K562 (cell line): Measurements from ENCODE around the gene KCNH2. TPM values are rescaled to one million over a fixed set of nuclear protein-coding genes. Genes with fewer than 3 reads are reported as not detected.
A peak's percentile ranks its signal among the peaks of the same experiment; 100 is the strongest.

ENCODE experiments used
- ATAC-seq: fragments of 200-7000 bp; cut with Tn5 transposase; 3 replicates; pipeline ENCODE4 v1.9.1; 2020; ENCODE audit warnings: moderate library complexity
- BruUV-seq: library from RNA; stranded (reverse); fragments of 400-500 nt; replicated peaks from 2 replicates; lab custom pipeline; 2021; lab: Mats Ljungman, UMichigan
- CTCF ChIA-PET: fragments of 300-600 bp; formaldehyde crosslinking; extraction: SDS; loops from one replicate; lab custom pipeline; 2021; ENCODE audit warnings: low intra/inter-chr PET ratio; lab: Yijun Ruan, JAX
- POLR2A ChIA-PET: fragments of 300-600, 350-650 bp; sonication (Branson Sonifier 250); formaldehyde crosslinking; extraction: SDS; loops from one replicate; lab custom pipeline; 2021; ENCODE audit warnings: antibody characterized with exemption, inconsistent platforms; lab: Yijun Ruan, JAX
- DNase-seq, 4 experiments: peaks; one replicate each; pipeline versions ENCODE4 v3.0.0 to v3.0.0-alpha.2; 2011 to 2018; ENCODE audit warnings: low spot score in 3 of 4, mixed read lengths in 3 of 4; ENCODE audit errors: extremely low read depth in 1 of 4
- FAIRE-seq: peaks from 2 replicates; lab custom pipeline; 2011; peaks lifted over from hg19 to GRCh38; lab: Jason Lieb, UNC
- H2AFZ ChIP-seq: 2 replicates; pipeline ENCODE4 v1.6.0; 2011; ENCODE audit warnings: low read depth, low read length, control low read depth, inconsistent platforms
- H3K27ac ChIP-seq: fragments of 200-600 bp; 3 replicates; pipeline ENCODE4 v1.8.0; 2011; ENCODE audit warnings: low read depth, mild to moderate bottlenecking, control low read depth, inconsistent platforms, low read length, moderate library complexity, mixed read lengths; ENCODE audit errors: extremely low read depth
- H3K27me3 ChIP-seq, 2 experiments: fragments of 300-600 bp in 1 of 2; 2 replicates in 1 of 2; 3 replicates in 1 of 2; pipeline versions ENCODE4 v1.6.0 to v1.8.0; 2011; ENCODE audit warnings: inconsistent platforms in 2 of 2, low read length in 2 of 2, mild to moderate bottlenecking in 1 of 2, mixed read lengths in 1 of 2, moderate library complexity in 1 of 2; ENCODE audit not compliant: control insufficient read depth in 2 of 2, insufficient read depth in 2 of 2
- H3K36me3 ChIP-seq: fragments of 300-600 bp; 3 replicates; pipeline ENCODE4 v1.8.0; 2011; ENCODE audit warnings: mild to moderate bottlenecking, low read length, inconsistent platforms; ENCODE audit not compliant: control insufficient read depth, insufficient read depth
- H3K4me1 ChIP-seq, 2 experiments: fragments of 200-600 bp in 1 of 2; replicated peaks in 1 of 2; 2 replicates in 1 of 2; 3 replicates in 1 of 2; pipeline versions ENCODE4 v1.5.1 to v1.8.0; 2011; ENCODE audit warnings: inconsistent platforms in 2 of 2, low read length in 2 of 2, mild to moderate bottlenecking in 1 of 2, mixed read lengths in 1 of 2, moderate library complexity in 1 of 2; ENCODE audit not compliant: control insufficient read depth in 2 of 2, insufficient read depth in 2 of 2
- H3K4me2 ChIP-seq: 2 replicates; pipeline ENCODE4 v1.6.1; 2011; ENCODE audit warnings: low read length, control low read depth, inconsistent platforms, mixed read lengths; ENCODE audit not compliant: insufficient read depth
- H3K4me3 ChIP-seq: fragments of 200-600 bp; sonication (generic), shearing (Covaris generic); 2 replicates; pipeline ENCODE4 v1.5.1; 2016; ENCODE audit warnings: control low read depth, inconsistent platforms
- H3K79me2 ChIP-seq: fragments of 200-600 bp; 3 replicates; pipeline ENCODE4 v1.8.0; 2011; ENCODE audit warnings: low read length, inconsistent platforms; ENCODE audit not compliant: control insufficient read depth, insufficient read depth
- H3K9ac ChIP-seq, 2 experiments: 2 replicates each; pipeline versions ENCODE4 v1.6.0 to v1.6.1; 2011; ENCODE audit warnings: low read depth in 2 of 2, low read length in 2 of 2, control low read depth in 1 of 2, inconsistent platforms in 1 of 2, mild to moderate bottlenecking in 1 of 2, mixed read lengths in 1 of 2; ENCODE audit not compliant: insufficient read depth in 1 of 2
- H3K9me1 ChIP-seq: one replicate; pipeline ENCODE4 v1.6.0; 2011; ENCODE audit warnings: inconsistent platforms, mild to moderate bottlenecking, low read length, moderate library complexity; ENCODE audit not compliant: control insufficient read depth, insufficient read depth
- H3K9me3 ChIP-seq: replicated peaks from 2 replicates; pipeline ENCODE4 v1.5.1; 2011; ENCODE audit warnings: low read depth, low read length, inconsistent platforms; ENCODE audit not compliant: control insufficient read depth, insufficient read depth
- H4K20me1 ChIP-seq: replicated peaks from 2 replicates; pipeline ENCODE4 v1.6.1; 2011; ENCODE audit warnings: low read length, inconsistent platforms, mixed read lengths; ENCODE audit not compliant: control insufficient read depth, insufficient read depth
- ESRRA ChIP-seq: fragments of 450-650 bp; IDR thresholded peaks from 2 replicates; pipeline ENCODE4 v1.6.1; 2014; ENCODE audit warnings: low read depth, mild to moderate bottlenecking, moderate library complexity, borderline replicate concordance
- FOS ChIP-seq: IDR thresholded peaks from 3 replicates; pipeline ENCODE4 v1.6.1; 2011; ENCODE audit not compliant: insufficient read length; ENCODE audit errors: extremely low read depth
- KDM4B ChIP-seq, 2 experiments: fragments of 450-650 bp in 1 of 2; sonication (generic) in 1 of 2; IDR thresholded peaks; 2 replicates each; pipeline ENCODE4 v1.6.1; 2016 to 2017; ENCODE audit warnings: borderline replicate concordance in 2 of 2, antibody characterized with exemption in 1 of 2, low read depth in 1 of 2, mild to moderate bottlenecking in 1 of 2
- SMARCA5 ChIP-seq: fragments of 450-650 bp; IDR thresholded peaks from 2 replicates; pipeline ENCODE4 v1.6.1; 2016
- SP1 ChIP-seq: sonication (generic); formaldehyde crosslinking; IDR thresholded peaks from 2 replicates; pipeline ENCODE4 v1.8.1; 2022; ENCODE audit warnings: mild to moderate bottlenecking, missing genetic modification reagents
- ZNF311 ChIP-seq: fragments of 250-450 bp; sonication (Bioruptor Pico); IDR thresholded peaks from 2 replicates; pipeline ENCODE4 v1.4.0; 2020; ENCODE audit warnings: mild to moderate bottlenecking, moderate library complexity
- WGBS: fragments of 100-300 bp; shearing (Covaris generic); methylation state at CpG from one replicate; pipeline ENCODE4 v1.1.6; 2016; ENCODE audit warnings: low coverage, mixed read lengths; ENCODE audit not compliant: insufficient coverage; ENCODE audit errors: missing lambda C conversion rate; 5-methylcytosine and 5-hydroxymethylcytosine counted together
- in situ Hi-C: fragments of 300-500 bp; cut with MboI; formaldehyde crosslinking; loops from 4 replicates; pipeline ENCODE4 v1.15.0; 2018; ENCODE audit warnings: inconsistent platforms, mixed read lengths
- intact Hi-C: fragments of 100-400 bp; cut with micrococcal nuclease; formaldehyde crosslinking; loops from 2 replicates; pipeline ENCODE4 v1.14.2; 2022
- polyA plus RNA-seq, 8 experiments: library from polyadenylated mRNA; depleted of rRNA in 4 of 8; stranded (reverse) in 5 of 8; unstranded in 3 of 8; fragments of >200 nt; fragmentation: Nextera tagmentation in 2 of 8; fragmentation: Illumina TruSeq in 1 of 8; extraction: Ambion mirVana in 2 of 8; extraction: Trizol in 1 of 8; gene quantifications; 2 replicates each; pipeline versions ENCODE4 v1.2.1 to v1.2.3, GENCODE V29; 2011 to 2014; ENCODE audit warnings: inconsistent platforms in 1 of 8, missing spikeins in 1 of 8
- total RNA-seq, 7 experiments: library from RNA; depleted of rRNA in 6 of 7; stranded (reverse); fragments of >200 nt in 6 of 7; fragmentation: Illumina TruSeq in 2 of 7; extraction: Trizol in 2 of 7; gene quantifications; 2 replicates each; pipeline versions ENCODE4 v1.2.1 to v1.2.3, GENCODE V29; 2011 to 2021; ENCODE audit warnings: low replicate concordance in 1 of 7
- TF ChIP-seq, protein P1 (sequence below): fragments of 250-450 bp; sonication (Bioruptor Pico); IDR thresholded peaks from 2 replicates; pipeline ENCODE4 v1.5.0; 2021; ENCODE audit warnings: mild to moderate bottlenecking, moderate library complexity
- TF ChIP-seq, protein P2 (sequence below): sonication (generic); formaldehyde crosslinking; IDR thresholded peaks from 2 replicates; pipeline ENCODE4 v1.8.1; 2023; ENCODE audit warnings: mild to moderate bottlenecking, missing genetic modification reagents, moderate library complexity
- TF ChIP-seq, protein P3 (sequence below): IDR thresholded peaks from 2 replicates; pipeline ENCODE4 v1.6.1; 2011; ENCODE audit warnings: borderline replicate concordance, low read depth, mild to moderate bottlenecking, moderate library complexity, low read length; ENCODE audit not compliant: insufficient read depth, poor library complexity, severe bottlenecking
- TF ChIP-seq, protein P4 (sequence below): fragments of 450-650 bp; IDR thresholded peaks from 2 replicates; pipeline ENCODE4 v1.6.1; 2017; ENCODE audit warnings: antibody characterized with exemption, mild to moderate bottlenecking

KCNH2 gene
- total and polyA plus RNA-seq, 9 of the 15 experiments (the other 6 are each of a cell fraction or from before 2014, with no cell fraction given): 18.1 to 368 (median 218) TPM

DNA sequence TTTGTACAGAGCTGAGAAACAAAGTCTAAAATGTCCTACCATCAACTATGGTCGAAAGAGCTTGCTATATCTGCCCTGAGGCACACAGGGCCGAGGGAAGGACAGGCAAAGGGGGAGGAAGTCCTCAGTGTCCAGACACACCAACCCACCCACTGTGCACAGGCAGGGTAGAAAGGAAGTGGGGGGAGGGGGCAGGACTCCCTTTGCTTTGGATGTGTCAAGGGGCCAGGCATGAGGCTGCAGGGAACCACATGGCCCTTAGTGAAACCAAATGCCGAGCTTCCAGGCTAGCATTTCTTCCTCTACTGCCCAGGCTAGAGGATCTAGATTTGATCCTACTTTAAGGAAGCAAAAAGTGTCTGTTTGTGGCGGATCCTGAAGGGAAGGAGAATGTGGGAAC, 28.6 kb downstream of the KCNH2 start:
- no peaks in the 10 kb centered on the region for H3K9me3 ChIP-seq
- peaks cover 48 to 99% of the 10 kb centered on the region in 2 experiments for H3K4me1 ChIP-seq
- no peak overlapping the region for H3K4me2 ChIP-seq
- in situ Hi-C loops: no loop called here
- no peak overlapping the region for H3K4me3 ChIP-seq
- ATAC-seq (peak; percentile 4), FAIRE-seq (peak; percentile 82), DNase-seq (peak in 2 of 4 experiments; percentile 71 to 79)
- ChIA-PET CTCF (no interaction called here), POLR2A (interaction anchor here (0.5 to 2.5 kb wide), 8 partner anchors 10 to 579 kb away, joined by 3 to 11 read pairs (median 4); no protein-coding TSS in a partner anchor)
- H2AFZ ChIP-seq: no peak overlapping the region
- H3K9me1 ChIP-seq: peaks cover 16% of the 10 kb centered on the region
- WGBS: 72% methylated on average over 4 of the region's 4 CpGs
- peak overlapping the region; percentile 29 to 84 for H3K9ac ChIP-seq
- TSS peak; percentile 38 for BruUV-seq
- intact Hi-C loops: no loop called here
- H3K27me3 ChIP-seq: no peaks in the 10 kb centered on the region
- peaks cover 100% of the 10 kb centered on the region for H3K36me3 ChIP-seq
- H4K20me1 ChIP-seq: peaks cover 14% of the 10 kb centered on the region; the same call in 1 of the 2 replicates
- peaks cover 66% of the 10 kb centered on the region for H3K79me2 ChIP-seq
- peak overlapping the region; percentile 5; the same call in 2 of the 3 replicates for H3K27ac ChIP-seq
- TF ChIP-seq, protein P1, sequence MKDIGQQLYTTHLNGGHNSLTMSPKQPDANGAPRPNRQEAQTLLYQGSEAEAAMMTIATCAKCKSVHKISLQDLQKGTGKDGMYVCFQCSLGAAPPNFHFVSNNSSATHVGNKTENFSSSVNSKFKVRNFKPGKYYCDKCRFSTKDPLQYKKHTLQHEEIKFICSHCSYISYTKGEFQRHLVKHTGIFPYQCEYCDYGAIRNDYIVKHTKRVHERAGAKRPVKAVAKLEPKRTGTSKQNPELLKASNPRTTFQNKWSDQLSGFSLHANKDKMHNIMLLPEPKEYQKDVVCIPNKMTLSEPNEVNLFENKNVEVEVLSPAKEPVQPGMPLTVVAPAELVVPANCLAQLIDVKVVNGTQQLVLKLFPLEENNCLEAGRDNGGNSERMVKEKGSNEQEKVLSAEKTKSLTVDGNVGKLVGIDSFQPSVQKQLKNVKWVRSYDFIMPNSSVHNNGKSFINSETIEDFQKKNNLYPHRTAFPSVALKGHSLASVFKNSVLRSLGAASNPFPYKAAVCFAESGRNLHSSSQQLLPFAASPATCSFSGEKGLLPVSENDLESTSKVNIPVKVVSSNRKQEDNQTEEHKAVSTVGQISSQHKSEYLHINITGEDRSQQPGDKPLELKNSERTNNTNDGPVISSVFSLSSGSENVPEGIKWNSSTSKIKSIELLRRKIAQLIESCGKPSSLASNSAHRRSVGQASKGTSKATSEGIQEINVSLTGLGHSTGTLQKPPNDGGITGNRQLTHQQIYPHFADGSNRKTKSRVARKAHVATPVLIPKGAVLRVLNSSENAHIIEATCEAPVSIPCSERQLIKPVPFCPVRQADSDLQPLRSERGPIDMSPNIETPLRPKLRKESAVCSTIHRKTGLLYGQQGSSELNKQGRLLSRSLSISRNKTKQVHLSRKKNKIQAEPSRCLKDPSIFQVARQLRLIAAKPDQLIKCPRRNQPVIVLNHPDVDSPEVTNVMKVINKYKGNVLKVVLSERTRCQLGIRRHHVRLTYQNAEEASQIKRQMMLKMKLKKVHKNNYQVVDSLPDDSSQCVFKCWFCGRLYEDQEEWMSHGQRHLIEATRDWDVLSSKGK (CRISPR knock-in tag): no peak
- no peak for TF ChIP-seq FOS
- 0 out of 2 replicates have a peak, but pooled peaks have one; percentile 27 for TF ChIP-seq SMARCA5
- peak in 1 of 2 experiments; percentile 45; a peak in 1 of 4 replicates for TF ChIP-seq KDM4B (IDR thresholded peaks at IDR 0.05; ENCODE audit: borderline replicate concordance in 2 of 2, low read depth in 1 of 2)
- TF ChIP-seq, protein P2, sequence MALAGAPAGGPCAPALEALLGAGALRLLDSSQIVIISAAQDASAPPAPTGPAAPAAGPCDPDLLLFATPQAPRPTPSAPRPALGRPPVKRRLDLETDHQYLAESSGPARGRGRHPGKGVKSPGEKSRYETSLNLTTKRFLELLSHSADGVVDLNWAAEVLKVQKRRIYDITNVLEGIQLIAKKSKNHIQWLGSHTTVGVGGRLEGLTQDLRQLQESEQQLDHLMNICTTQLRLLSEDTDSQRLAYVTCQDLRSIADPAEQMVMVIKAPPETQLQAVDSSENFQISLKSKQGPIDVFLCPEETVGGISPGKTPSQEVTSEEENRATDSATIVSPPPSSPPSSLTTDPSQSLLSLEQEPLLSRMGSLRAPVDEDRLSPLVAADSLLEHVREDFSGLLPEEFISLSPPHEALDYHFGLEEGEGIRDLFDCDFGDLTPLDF (CRISPR knock-in tag): 0 out of 2 replicates have a peak, but pooled peaks have one; percentile 36
- TF ChIP-seq ESRRA: 0 out of 2 replicates have a peak, but pooled peaks have one; percentile 14
- TF ChIP-seq, protein P3, sequence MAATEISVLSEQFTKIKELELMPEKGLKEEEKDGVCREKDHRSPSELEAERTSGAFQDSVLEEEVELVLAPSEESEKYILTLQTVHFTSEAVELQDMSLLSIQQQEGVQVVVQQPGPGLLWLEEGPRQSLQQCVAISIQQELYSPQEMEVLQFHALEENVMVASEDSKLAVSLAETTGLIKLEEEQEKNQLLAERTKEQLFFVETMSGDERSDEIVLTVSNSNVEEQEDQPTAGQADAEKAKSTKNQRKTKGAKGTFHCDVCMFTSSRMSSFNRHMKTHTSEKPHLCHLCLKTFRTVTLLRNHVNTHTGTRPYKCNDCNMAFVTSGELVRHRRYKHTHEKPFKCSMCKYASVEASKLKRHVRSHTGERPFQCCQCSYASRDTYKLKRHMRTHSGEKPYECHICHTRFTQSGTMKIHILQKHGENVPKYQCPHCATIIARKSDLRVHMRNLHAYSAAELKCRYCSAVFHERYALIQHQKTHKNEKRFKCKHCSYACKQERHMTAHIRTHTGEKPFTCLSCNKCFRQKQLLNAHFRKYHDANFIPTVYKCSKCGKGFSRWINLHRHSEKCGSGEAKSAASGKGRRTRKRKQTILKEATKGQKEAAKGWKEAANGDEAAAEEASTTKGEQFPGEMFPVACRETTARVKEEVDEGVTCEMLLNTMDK: no peak
- no peak for TF ChIP-seq SP1 (CRISPR knock-in tag)
- no peak for TF ChIP-seq ZNF311 (CRISPR knock-in tag)
- TF ChIP-seq, protein P4, sequence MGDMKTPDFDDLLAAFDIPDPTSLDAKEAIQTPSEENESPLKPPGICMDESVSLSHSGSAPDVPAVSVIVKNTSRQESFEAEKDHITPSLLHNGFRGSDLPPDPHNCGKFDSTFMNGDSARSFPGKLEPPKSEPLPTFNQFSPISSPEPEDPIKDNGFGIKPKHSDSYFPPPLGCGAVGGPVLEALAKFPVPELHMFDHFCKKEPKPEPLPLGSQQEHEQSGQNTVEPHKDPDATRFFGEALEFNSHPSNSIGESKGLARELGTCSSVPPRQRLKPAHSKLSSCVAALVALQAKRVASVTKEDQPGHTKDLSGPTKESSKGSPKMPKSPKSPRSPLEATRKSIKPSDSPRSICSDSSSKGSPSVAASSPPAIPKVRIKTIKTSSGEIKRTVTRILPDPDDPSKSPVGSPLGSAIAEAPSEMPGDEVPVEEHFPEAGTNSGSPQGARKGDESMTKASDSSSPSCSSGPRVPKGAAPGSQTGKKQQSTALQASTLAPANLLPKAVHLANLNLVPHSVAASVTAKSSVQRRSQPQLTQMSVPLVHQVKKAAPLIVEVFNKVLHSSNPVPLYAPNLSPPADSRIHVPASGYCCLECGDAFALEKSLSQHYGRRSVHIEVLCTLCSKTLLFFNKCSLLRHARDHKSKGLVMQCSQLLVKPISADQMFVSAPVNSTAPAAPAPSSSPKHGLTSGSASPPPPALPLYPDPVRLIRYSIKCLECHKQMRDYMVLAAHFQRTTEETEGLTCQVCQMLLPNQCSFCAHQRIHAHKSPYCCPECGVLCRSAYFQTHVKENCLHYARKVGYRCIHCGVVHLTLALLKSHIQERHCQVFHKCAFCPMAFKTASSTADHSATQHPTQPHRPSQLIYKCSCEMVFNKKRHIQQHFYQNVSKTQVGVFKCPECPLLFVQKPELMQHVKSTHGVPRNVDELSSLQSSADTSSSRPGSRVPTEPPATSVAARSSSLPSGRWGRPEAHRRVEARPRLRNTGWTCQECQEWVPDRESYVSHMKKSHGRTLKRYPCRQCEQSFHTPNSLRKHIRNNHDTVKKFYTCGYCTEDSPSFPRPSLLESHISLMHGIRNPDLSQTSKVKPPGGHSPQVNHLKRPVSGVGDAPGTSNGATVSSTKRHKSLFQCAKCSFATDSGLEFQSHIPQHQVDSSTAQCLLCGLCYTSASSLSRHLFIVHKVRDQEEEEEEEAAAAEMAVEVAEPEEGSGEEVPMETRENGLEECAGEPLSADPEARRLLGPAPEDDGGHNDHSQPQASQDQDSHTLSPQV: peak; percentile 80; the same call in 1 of the 2 replicates
